Endothelial cell of umbilical vein (primary cell): ENCODE measurements around the gene AGPAT2.

Experiments used
- EZH2 ChIP-seq: IDR thresholded peaks from 2 replicates; pipeline ENCODE4 v1.6.1; 2012; ENCODE audit warnings: borderline replicate concordance, low read depth, mild to moderate bottlenecking, moderate library complexity, low read length, inconsistent platforms; ENCODE audit not compliant: severe bottlenecking
- FOS ChIP-seq: IDR thresholded peaks from 2 replicates; pipeline ENCODE4 v1.6.1; 2011; ENCODE audit warnings: mild to moderate bottlenecking, low read length, moderate library complexity, borderline replicate concordance; ENCODE audit not compliant: insufficient read depth
- GATA2 ChIP-seq: IDR thresholded peaks from 2 replicates; pipeline ENCODE4 v1.7.0; 2011; ENCODE audit warnings: low read depth, mild to moderate bottlenecking, moderate library complexity, mixed read lengths, low read length; ENCODE audit not compliant: insufficient read length, insufficient read depth
- JUN ChIP-seq: IDR thresholded peaks from 2 replicates; pipeline ENCODE4 v1.6.1; 2011; ENCODE audit warnings: borderline replicate concordance, low read depth; ENCODE audit not compliant: insufficient read length, insufficient read depth
- MAX ChIP-seq: IDR thresholded peaks from 2 replicates; pipeline ENCODE4 v1.6.1; 2011; ENCODE audit not compliant: insufficient read depth, insufficient read length
- POLR2A ChIP-seq: IDR thresholded peaks from 2 replicates; pipeline ENCODE4 v1.6.1; 2012; ENCODE audit warnings: low read depth, mild to moderate bottlenecking, control low read depth, low read length
- POLR2AphosphoS5 ChIP-seq: IDR thresholded peaks from 2 replicates; pipeline ENCODE4 v1.6.1; 2012; ENCODE audit warnings: low read depth, mild to moderate bottlenecking, control low read depth, low read length, moderate library complexity; ENCODE audit not compliant: insufficient read depth
- TF ChIP-seq, protein P1 (sequence below), 2 donors: IDR thresholded peaks; 1 replicate in 1 of 2; 2 replicates in 1 of 2; pipeline ENCODE4 v1.5.1; 2011; ENCODE audit warnings: low read length in 2 of 2, mild to moderate bottlenecking in 2 of 2, moderate library complexity in 2 of 2, control low read depth in 1 of 2, inconsistent platforms in 1 of 2, low read depth in 1 of 2; ENCODE audit not compliant: insufficient read depth in 1 of 2; ENCODE audit errors: extremely low read depth in 1 of 2

GRCh38 chr9:136724772-136725171 is 37.5 kb upstream of the AGPAT2 start:
- peak; percentile 69 for TF ChIP-seq POLR2AphosphoS5
- TF ChIP-seq, protein P1, sequence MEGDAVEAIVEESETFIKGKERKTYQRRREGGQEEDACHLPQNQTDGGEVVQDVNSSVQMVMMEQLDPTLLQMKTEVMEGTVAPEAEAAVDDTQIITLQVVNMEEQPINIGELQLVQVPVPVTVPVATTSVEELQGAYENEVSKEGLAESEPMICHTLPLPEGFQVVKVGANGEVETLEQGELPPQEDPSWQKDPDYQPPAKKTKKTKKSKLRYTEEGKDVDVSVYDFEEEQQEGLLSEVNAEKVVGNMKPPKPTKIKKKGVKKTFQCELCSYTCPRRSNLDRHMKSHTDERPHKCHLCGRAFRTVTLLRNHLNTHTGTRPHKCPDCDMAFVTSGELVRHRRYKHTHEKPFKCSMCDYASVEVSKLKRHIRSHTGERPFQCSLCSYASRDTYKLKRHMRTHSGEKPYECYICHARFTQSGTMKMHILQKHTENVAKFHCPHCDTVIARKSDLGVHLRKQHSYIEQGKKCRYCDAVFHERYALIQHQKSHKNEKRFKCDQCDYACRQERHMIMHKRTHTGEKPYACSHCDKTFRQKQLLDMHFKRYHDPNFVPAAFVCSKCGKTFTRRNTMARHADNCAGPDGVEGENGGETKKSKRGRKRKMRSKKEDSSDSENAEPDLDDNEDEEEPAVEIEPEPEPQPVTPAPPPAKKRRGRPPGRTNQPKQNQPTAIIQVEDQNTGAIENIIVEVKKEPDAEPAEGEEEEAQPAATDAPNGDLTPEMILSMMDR (IDR thresholded peaks at IDR 0.05; ENCODE audit: extremely low read depth in 1 of 2, insufficient read depth in 1 of 2, low read depth in 1 of 2, low read length in 2 of 2): no peak
- no peak for TF ChIP-seq EZH2
- no peak for TF ChIP-seq MAX
- TF ChIP-seq POLR2A: peak; percentile 49
- no peak for TF ChIP-seq GATA2
- no peak for TF ChIP-seq JUN
- TF ChIP-seq FOS: no peak
